Inflammatory macrophage treated with lipopolysaccharide for 1 hour (primary cell): ENCODE measurements around the gene KCNQ5.
"Not testable (repeated sequence)": the region's sequence is repeated elsewhere in the genome, so short reads cannot be mapped to it uniquely, and the experiment has no call there.

Source experiments
- DNase-seq, 2 donors: peaks; one replicate each; pipeline ENCODE4 v3.0.0-alpha.2; 2020 to 2022

The KCNQ5 gene

GRCh38 chr6:72856801-72857200 is 234.9 kb downstream of the KCNQ5 start:
- DNase-seq, result no peak

DNA sequence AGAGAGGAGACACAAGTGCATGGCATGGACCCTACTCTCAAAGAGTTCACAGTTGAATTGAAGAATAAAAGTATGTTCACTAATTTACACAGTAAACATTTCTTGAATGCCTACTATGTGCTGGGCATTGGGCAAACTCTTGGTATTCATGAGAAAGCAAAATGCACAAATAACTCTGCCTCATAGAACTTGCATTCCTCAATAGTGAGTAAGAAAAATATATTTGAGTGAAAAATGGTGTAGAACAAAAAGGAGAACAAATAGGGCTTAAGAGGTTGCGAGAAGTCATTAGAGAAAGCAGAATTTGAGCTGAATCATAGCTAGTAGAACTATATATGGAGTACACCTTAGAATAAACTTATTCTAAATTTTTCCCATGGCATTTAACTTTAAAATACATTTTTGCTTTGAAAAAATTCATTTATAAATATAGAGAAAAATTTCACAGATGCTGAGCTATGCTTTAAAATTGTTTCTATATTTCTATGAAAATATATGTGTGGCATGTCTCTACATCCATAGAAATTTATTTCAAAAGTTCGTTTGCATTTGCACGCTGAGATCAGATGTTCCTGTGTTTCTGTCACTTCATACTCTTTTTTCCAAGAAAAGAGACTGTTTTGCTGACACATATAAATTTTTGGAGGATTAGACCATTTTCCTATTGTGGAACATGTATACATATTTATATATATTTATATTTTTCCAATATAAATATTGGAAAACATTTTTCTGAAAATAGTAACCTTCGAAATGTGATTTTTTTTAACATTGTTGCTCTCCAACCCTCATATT is 236.1 kb downstream of the KCNQ5 start:
- DNase-seq, result no peak

- no peak for DNase-seq
These were observed 239.2 kb downstream of the KCNQ5 start for GRCh38 chr6:72861059-72861458.

- peak; percentile 18 to 42 for DNase-seq
These were observed 240.1 kb downstream of the KCNQ5 start for GRCh38 chr6:72861935-72862432.

DNA sequence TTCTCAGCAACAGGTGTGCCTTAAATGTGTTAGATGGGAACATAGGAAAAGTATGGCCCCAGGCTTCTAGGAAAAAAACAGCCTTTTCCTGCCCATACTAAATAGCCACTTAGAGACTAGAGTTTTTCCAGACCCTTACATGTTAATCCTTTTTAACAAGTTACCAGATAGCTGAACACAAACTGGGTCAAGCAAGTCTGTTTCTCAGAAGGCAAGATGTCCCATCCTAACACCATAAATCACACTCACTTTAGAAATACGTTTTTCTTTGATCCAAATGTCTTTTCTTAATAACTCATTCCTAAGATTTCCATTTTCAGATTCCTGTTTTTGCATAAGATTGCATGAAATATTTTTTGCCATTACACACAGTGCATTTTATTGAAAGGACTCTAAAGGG is 241.3 kb downstream of the KCNQ5 start:
- DNase-seq, result no peak

DNA sequence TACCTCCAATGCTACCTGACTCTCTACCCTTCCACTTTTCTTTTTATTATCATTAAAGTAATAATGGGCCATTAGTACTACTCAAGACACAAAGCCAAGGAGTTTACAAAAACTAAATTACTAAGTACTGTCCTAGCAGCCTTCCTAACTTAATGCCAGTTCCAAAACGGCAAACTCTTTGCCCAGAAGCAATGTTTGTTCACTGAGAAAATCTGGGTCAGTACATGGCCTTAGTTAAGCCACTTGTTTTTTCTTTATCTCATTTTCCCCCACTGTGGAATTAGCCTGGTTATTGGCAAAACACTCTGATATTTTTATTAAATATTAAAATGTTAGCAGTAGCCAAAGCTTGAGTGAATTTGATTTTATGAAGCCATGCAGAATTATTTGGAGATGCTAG is 242.4 kb downstream of the KCNQ5 start:
- no peak for DNase-seq

GRCh38 chr6:72864799-72865198 is 242.9 kb downstream of the KCNQ5 start:
- no peak for DNase-seq

DNA sequence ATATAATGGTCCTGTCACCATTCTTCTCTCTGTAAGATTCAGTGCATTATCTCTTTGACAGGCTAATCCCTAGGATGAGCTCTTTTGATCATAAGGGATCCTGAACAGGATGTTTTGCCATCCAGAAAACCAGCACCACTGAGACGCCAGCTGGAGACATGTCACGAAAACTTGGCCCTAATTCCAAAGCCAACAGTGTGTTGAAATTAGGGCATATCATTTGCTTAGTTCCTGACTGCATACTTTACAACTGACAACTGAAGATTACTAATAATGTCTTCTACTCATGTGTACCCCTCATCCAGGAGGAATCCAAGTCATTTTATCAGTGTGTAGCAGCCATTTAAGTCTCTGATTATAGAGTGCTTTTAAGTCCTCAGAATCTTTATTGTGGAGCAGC is 243.6 kb downstream of the KCNQ5 start:
- no peak for DNase-seq

DNA sequence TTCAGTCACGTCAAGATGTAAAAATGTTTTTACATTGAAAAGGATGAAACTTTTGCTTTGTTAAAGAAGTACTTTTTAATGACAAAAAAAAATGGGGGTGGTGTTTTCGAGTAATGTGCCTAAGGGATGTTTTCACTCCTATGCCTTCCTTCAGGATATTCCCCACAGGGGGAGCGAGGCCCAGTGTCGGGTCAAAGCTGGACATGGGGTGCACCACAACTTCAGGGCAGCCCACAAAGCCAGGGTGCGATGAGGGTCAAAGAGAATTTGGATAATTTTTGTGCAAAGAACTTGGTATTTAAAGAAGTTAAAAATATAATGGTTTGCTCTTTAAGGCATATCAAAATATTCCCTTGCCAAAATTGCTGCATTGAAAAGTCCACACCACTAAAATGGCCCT is 247.8 kb downstream of the KCNQ5 start:
- DNase-seq, result no peak

- DNase-seq, result no peak
These were observed 251.6 kb downstream of the KCNQ5 start for GRCh38 chr6:72873433-72873832.

DNA sequence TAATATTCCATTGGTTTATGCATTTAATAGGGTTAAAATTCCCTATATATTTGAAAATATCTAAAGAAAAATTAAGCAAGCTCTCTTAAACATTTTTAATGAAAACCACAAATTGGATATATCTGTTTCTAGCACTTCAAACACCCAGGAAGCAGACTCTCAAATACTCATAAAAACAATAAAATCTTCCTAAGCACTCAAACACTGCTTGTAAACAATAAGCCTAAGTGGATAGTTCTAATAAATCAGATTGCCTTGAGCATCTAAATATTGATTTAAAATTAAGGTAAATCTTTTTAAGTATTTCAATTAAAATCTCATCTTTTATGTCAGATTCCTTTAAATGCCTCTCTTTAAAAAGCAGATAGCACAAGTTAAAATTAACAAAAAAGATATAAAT is 254.4 kb downstream of the KCNQ5 start:
- no peak for DNase-seq

DNA sequence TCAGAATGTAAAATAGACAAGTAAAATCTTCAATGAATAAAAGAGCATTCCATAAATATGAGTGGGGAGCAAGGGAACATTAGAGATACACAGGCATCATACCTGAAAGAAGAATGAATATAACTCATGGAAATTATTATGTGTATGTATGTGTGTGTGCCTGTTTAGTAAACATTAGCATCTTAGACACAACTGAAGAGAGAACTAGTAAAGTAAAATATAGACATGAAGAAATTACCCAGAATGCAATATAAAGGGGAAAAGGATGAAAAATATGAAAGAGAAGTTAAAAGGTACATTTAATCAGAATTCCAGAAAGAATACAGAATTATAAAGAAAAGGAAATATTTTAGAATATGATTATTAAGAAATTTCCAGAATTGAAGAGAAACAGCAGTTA is 264.3 kb downstream of the KCNQ5 start:
- no peak for DNase-seq

DNA sequence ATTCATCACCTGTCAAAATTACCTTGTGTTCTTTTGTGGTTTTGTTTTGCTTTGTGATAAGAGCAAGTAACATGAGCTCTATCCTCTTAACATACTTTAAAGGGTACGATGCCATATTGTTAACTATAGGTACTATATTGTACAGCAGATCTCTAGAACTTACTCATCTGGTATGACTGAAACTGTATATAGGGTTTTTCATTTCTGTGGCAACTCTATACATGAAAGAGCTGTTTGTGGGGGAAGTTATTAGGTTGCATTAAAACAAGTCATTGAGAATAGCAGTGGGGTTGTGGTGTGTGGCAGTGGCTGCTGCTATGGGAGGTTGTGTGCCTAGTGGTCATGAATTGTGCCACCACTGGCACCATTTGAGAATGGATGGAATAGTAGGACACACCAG is 268.4 kb downstream of the KCNQ5 start:
- no peak for DNase-seq

DNA sequence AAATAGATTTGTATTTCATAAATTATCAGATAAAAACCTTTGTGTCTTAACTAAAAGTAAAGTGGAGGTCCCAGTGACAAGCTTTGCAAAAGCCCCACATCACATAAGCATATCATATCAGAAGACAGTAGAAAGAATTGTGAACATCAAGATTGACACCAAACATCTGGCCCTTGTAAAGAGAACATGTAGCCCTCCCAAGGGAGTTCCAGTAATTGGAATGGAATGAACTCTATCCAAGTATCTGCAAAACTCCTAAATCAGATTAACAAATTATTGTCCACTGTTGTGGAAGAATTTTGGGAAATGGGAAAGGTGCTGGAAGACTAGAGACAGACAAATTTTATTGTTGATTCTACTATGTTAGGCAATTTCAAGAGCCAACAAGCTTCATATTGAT is 268.8 kb downstream of the KCNQ5 start:
- no peak for DNase-seq

- DNase-seq, result no peak
These were observed 271.0 kb downstream of the KCNQ5 start for GRCh38 chr6:72892901-72893300.

- no peak for DNase-seq
These were observed 272.2 kb downstream of the KCNQ5 start for GRCh38 chr6:72894091-72894490.

DNA sequence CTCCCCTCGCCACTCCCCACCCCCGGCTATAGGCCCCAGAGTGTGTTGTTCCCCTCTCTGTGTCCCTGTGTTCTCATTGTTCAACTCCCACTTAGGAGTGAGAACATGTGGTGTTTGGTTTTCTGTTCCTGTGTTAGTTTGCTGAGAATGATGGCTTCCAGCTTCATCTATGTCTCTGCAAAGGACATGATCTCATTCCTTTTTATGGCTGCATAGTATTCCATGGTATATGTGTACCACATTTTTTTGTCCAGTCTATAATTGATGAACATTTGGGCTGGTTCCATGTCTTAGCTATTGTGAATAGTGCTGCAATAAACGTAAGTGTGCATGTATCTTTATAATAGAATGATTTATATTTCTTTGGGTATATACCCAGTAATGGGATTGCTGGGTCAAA is 276.4 kb downstream of the KCNQ5 start:
- not testable (repeated sequence) for DNase-seq

GRCh38 chr6:72905705-72906478 is 284.0 kb downstream of the KCNQ5 start:
- DNase-seq, result no peak

GRCh38 chr6:72911463-72912155 is 289.7 kb downstream of the KCNQ5 start:
- DNase-seq, result no peak

GRCh38 chr6:72913797-72914196 is 291.9 kb downstream of the KCNQ5 start:
- DNase-seq, result no peak

DNA sequence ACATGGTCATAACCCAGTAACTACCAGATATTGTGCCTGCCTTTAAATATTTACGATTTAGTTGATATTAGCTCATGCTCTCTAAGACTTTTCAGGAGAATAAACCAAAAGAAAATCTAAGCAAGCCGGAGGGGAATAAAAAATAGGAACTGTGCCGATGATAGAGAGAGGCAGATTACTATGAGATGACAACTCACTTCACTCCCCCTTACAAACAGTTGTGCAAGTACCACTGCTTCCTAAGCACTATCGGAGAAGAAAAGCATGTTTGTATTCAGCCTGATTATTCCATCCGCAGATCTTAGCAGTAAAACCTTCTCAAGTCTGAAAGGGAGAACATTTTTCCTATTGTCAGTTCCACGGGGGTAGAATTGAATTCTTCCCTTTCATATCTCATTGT is 294.4 kb downstream of the KCNQ5 start:
- DNase-seq, result peak in 1 of 2 donors; percentile 7

DNA sequence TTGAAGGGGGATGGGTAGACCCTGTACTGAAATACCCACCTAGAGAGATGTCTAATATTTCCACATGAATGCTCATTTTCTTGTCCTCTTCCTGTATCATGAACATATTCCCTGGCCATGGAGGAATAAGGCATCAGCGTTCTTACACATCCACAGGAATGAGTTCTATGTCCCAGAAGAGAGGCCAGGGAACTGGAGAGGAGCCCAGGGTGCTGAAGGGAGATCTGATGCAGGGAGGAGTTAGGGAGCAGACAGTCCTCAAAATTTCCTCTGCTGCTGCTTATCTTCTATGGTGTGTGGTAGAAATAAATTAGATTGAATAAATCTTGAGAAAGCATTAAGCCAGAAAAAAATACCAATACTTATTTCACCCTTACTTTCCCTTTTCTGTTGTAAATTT is 295.0 kb downstream of the KCNQ5 start:
- DNase-seq, result no peak

- no peak for DNase-seq
These were observed 300.5 kb downstream of the KCNQ5 start for GRCh38 chr6:72922401-72922800.

DNA sequence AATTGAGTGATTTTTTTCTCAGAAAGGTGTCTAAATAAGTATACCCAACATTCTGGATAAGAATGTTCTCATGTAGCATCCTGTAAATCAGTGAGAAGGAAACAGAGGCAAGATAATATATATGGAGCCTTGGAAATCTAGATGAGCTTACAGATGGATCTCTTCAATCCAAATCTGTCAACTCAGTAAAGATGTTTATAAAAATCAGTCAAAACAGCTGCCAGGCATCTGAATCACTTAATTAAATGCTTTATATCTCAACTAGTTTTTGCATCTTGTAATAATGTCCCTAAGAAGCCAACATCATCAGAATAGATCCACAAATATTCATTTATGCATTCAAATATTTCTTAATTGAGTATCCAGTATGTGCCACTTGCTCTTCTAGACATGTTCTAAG is 303.3 kb downstream of the KCNQ5 start:
- no peak for DNase-seq
